ENCODE results near the gene PRSS33. TPM values are rescaled to one million over a fixed set of nuclear protein-coding genes. Genes with fewer than 3 reads are reported as not detected.

The PRSS33 gene
- total RNA-seq, 4 donors from 2014 or later = not detected

DNA sequence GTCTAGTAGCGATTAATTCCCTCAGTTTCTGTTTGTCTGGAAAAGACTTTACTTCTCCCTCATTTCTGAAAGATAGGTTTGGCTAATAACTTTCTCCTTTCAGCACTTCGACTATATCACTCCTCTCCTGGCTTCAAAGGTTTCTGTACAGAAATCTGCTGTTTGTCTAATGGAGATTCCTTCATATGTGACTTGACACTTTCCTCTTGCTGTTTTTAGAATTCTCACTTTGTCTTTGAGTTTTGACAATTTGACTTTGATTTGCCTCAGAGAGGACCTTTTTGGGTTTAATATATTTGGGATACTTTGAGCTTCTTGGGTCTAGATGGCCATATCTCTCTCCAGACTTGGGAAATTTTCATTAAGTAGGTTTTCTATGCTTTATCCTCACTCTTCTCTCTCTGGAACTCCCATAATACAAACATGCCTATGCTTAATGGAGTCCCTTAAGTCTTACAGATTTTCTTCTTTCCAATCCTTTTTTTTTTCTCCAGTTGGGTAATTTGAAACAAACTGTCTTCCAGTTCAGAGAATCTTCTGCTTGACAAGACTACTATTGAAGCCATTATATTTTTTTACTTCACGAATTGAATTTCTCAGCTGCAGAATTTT, 21.9 kb upstream of the PRSS33 start:
- WGBS, 2 donors = 75 to 77% methylated on average over 3 of the region's 3 CpGs
- no peak for DNase-seq (ENCODE audit: low spot score in 2 of 2)
- no peak for TF ChIP-seq POLR2A (IDR thresholded peaks at IDR 0.05)
- TF ChIP-seq, protein P1, sequence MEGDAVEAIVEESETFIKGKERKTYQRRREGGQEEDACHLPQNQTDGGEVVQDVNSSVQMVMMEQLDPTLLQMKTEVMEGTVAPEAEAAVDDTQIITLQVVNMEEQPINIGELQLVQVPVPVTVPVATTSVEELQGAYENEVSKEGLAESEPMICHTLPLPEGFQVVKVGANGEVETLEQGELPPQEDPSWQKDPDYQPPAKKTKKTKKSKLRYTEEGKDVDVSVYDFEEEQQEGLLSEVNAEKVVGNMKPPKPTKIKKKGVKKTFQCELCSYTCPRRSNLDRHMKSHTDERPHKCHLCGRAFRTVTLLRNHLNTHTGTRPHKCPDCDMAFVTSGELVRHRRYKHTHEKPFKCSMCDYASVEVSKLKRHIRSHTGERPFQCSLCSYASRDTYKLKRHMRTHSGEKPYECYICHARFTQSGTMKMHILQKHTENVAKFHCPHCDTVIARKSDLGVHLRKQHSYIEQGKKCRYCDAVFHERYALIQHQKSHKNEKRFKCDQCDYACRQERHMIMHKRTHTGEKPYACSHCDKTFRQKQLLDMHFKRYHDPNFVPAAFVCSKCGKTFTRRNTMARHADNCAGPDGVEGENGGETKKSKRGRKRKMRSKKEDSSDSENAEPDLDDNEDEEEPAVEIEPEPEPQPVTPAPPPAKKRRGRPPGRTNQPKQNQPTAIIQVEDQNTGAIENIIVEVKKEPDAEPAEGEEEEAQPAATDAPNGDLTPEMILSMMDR (IDR thresholded peaks at IDR 0.05) = no peak
- intact Hi-C loops (cut with DNase I; ENCODE audit: low total_unique reads) = no loop called here
- no peak overlapping the region for H3K4me3 ChIP-seq (ENCODE audit: low read depth, poor library complexity, severe bottlenecking)

DNA sequence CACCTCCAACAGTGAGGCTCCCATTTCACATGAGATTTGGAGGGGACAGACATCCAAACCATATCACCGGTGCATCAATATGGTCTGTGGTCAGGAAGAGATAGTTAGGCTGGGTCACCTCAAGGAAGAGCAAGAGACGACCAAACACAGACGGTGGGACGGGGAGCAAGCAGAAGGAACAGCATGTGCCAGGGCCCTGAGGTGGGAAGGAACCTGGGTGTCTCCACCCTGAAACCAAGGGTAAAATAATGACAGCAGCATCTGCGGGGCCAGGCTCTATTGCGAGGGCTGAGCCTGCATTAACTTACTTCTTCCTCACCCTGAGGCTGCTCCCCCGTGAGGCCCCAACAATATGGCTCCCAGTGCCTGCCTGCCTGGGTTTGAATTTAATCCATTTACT, 20.8 kb upstream of the PRSS33 start:
- TF ChIP-seq, protein P1 (IDR thresholded peaks at IDR 0.05) = no peak
- no peak for TF ChIP-seq POLR2A (IDR thresholded peaks at IDR 0.05)
- intact Hi-C loops (cut with DNase I; ENCODE audit: low total_unique reads) = no loop called here
- 73 to 82% methylated on average over 7 of the region's 7 CpGs for WGBS, 2 donors
- no peak for DNase-seq (ENCODE audit: low spot score in 2 of 2)
- H3K4me3 ChIP-seq (ENCODE audit: low read depth, poor library complexity, severe bottlenecking) = no peak overlapping the region

DNA sequence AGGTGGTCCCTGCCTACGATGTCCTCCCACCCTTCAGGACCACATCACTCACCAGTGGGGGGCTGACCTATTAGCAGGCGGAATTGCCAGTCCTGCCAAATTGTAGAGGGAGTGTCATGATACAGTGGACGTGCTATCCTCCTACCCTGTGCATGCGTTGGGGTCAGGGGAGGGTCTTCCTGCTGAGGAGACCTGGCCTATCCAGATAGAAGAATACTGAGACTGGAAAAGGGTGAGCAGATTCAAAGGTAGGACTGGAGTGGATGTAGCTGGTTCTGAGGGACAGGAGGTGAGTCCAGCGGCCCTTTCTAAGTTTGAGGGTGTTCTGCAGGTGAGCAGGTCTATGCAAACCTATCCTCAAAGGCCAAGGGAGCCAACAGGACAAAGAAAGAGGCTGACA, 18.9 kb upstream of the PRSS33 start:
- 79 to 80% methylated on average over 5 of the region's 5 CpGs for WGBS, 2 donors
- DNase-seq (ENCODE audit: low spot score in 2 of 2) = no peak
- TF ChIP-seq, protein P1 (IDR thresholded peaks at IDR 0.05) = no peak
- no peak for TF ChIP-seq POLR2A (IDR thresholded peaks at IDR 0.05)
- intact Hi-C loops (cut with DNase I; ENCODE audit: low total_unique reads) = no loop called here
- no peak overlapping the region for H3K4me3 ChIP-seq (ENCODE audit: low read depth, poor library complexity, severe bottlenecking)

DNA sequence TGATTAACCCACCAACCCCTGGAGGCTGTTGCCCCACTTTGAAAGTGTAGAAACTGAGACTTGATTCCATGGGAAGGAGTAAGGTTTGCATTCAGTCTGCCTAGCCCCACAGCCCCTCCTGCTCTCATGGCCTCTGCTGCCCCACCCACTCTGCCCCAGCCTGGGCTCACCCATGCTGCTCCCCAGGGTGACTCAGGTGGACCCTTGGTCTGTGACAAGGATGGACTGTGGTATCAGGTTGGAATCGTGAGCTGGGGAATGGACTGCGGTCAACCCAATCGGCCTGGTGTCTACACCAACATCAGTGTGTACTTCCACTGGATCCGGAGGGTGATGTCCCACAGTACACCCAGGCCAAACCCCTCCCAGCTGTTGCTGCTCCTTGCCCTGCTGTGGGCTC, 17.4 kb upstream of the PRSS33 start:
- intact Hi-C loops (cut with DNase I; ENCODE audit: low total_unique reads) = no loop called here
- H3K4me3 ChIP-seq (ENCODE audit: low read depth, poor library complexity, severe bottlenecking) = no peak overlapping the region
- DNase-seq (ENCODE audit: low spot score in 2 of 2) = no peak
- WGBS, 2 donors = 80 to 92% methylated on average over 3 to 4 of the region's 4 CpGs
- TF ChIP-seq, protein P1 (IDR thresholded peaks at IDR 0.05) = no peak
- no peak for TF ChIP-seq POLR2A (IDR thresholded peaks at IDR 0.05)

DNA sequence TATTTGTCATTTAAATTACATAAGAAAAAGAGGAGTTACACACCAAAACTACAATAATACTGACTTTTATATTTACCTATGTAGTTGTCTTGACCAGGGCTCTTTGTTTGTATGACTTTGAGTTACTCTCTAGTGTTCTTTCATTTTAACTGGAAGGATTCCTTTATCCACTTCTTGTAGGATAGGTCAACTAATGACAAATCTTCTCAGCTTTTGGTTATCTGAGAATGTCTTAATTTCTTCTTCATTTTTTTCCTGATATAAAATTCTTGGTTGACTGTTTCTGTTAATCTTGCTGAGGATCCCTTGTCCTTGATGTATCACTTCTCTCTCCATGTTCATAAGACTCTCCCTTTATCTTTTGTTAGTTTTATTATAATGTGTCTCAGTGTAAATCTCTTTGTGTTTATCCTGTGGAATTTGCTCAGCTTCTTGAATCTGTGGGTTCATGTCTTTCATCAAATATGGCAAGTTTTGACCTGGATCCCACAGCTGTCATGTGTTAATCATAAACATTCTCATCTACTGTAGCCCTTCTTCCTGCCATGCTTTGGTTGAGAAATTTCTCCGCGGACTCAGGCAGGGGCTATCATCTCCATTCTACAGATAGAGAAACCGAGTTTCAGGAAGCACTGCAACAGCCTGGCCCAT, 16.3 kb upstream of the PRSS33 start:
- 74 to 91% methylated on average over 3 of the region's 3 CpGs for WGBS, 2 donors
- intact Hi-C loops (cut with DNase I; ENCODE audit: low total_unique reads) = no loop called here

More for the DNA sequence above, 16.3 kb upstream of the PRSS33 start:
- no peak for DNase-seq (ENCODE audit: low spot score in 2 of 2)
- TF ChIP-seq, protein P1 (IDR thresholded peaks at IDR 0.05) = no peak
- TF ChIP-seq POLR2A (IDR thresholded peaks at IDR 0.05) = no peak
- H3K4me3 ChIP-seq (ENCODE audit: low read depth, poor library complexity, severe bottlenecking) = no peak overlapping the region
